ENCODE data around the gene ARL14EP. TPM values are rescaled to one million over a fixed set of nuclear protein-coding genes. Genes with fewer than 3 reads are reported as not detected.

The ARL14EP gene
- total RNA-seq, 1 donor from 2014 or later = 4.2 TPM

- Histone ChIP-seq H3K27me3 (no peaks in the 10 kb centered on the region), H3K36me3 (no peaks in the 10 kb centered on the region), H3K9me3 (no peaks in the 10 kb centered on the region), H3K4me3 (no peak overlapping the region), H3K27ac (no peak overlapping the region), H3K4me1 (no peaks in the 10 kb centered on the region)
- intact Hi-C loops (cut with DNase I) = no loop called here
- DNase-seq (ENCODE audit: low spot score in 2 of 2) = no peak
- no peak for TF ChIP-seq CTCF (IDR thresholded peaks at IDR 0.05)
Observed at GRCh38 chr11:30344085-30344484, 21.2 kb downstream of the ARL14EP start.

- H3K4me1 ChIP-seq = no peaks in the 10 kb centered on the region
- no peak for DNase-seq (ENCODE audit: low spot score in 2 of 2)
- H3K4me3 ChIP-seq = no peak overlapping the region
- TF ChIP-seq CTCF (IDR thresholded peaks at IDR 0.05) = no peak
- no peak overlapping the region for H3K27ac ChIP-seq
- no peaks in the 10 kb centered on the region for H3K36me3 ChIP-seq
- no peaks in the 10 kb centered on the region for H3K9me3 ChIP-seq
- H3K27me3 ChIP-seq = no peaks in the 10 kb centered on the region
- intact Hi-C loops (cut with DNase I) = loop anchor here (1.0 to 5.0 kb wide), 4 partner anchors 242 to 572 kb away; partner anchors contain the start of gene MPPED2
Observed at GRCh38 chr11:30345644-30346043, 22.7 kb downstream of the ARL14EP start.

GRCh38 chr11:30346068-30346688 is 23.3 kb downstream of the ARL14EP start:
- Histone ChIP-seq H3K36me3 (no peaks in the 10 kb centered on the region), H3K27me3 (no peaks in the 10 kb centered on the region), H3K4me3 (no peak overlapping the region), H3K9me3 (no peaks in the 10 kb centered on the region), H3K4me1 (no peaks in the 10 kb centered on the region), H3K27ac (no peak overlapping the region)
- intact Hi-C loops (cut with DNase I) = loop anchor here (1.0 to 5.0 kb wide), 4 partner anchors 241 to 571 kb away; partner anchors contain the start of gene MPPED2
- peak; percentile 43 to 67 (median 64) for TF ChIP-seq CTCF (IDR thresholded peaks at IDR 0.05)
- no peak for DNase-seq (ENCODE audit: low spot score in 2 of 2)

GRCh38 chr11:30348035-30348434 is 25.1 kb downstream of the ARL14EP start:
- TF ChIP-seq CTCF (IDR thresholded peaks at IDR 0.05) = no peak
- H3K4me1 ChIP-seq = no peaks in the 10 kb centered on the region
- intact Hi-C loops (cut with DNase I) = loop anchor here (5.0 kb wide), 2 partner anchors 239 to 569 kb away; partner anchors contain the start of gene MPPED2
- no peaks in the 10 kb centered on the region for H3K27me3 ChIP-seq
- H3K36me3 ChIP-seq = no peaks in the 10 kb centered on the region
- H3K27ac ChIP-seq = no peak overlapping the region
- no peak for DNase-seq (ENCODE audit: low spot score in 2 of 2)
- no peak overlapping the region for H3K4me3 ChIP-seq
- no peaks in the 10 kb centered on the region for H3K9me3 ChIP-seq

- intact Hi-C loops (cut with DNase I) = loop anchor here (5.0 kb wide), 2 partner anchors 237 to 567 kb away; partner anchors contain the start of gene MPPED2
- Histone ChIP-seq H3K36me3 (no peaks in the 10 kb centered on the region), H3K9me3 (no peaks in the 10 kb centered on the region), H3K27ac (no peak overlapping the region), H3K27me3 (no peaks in the 10 kb centered on the region), H3K4me1 (no peaks in the 10 kb centered on the region), H3K4me3 (no peak overlapping the region)
- no peak for TF ChIP-seq CTCF (IDR thresholded peaks at IDR 0.05)
- DNase-seq (ENCODE audit: low spot score in 2 of 2) = no peak
Observed at GRCh38 chr11:30349885-30350284, 27.0 kb downstream of the ARL14EP start.

All from ascending aorta (tissue), 2 donors.